GM10248 (cell line): ENCODE results near the gene ATR.
"Not testable (repeated sequence)": the region's sequence is repeated elsewhere in the genome, so short reads cannot be mapped to it uniquely, and the experiment has no call there.

Source experiments
- CTCF ChIA-PET: fragments of 300-600 bp; sonication (Branson Sonifier 250); formaldehyde crosslinking; extraction: SDS; loops from one replicate; lab custom pipeline; 2021; ENCODE audit warnings: antibody characterized with exemption; lab: Yijun Ruan, JAX
- POLR2A ChIA-PET: fragments of 350-650 bp; sonication (Branson Sonifier 250); formaldehyde crosslinking; extraction: SDS; loops from one replicate; lab custom pipeline; 2020; ENCODE audit warnings: antibody characterized with exemption; lab: Yijun Ruan, JAX
- DNase-seq: peaks from one replicate; pipeline ENCODE4 v3.0.0; 2012; ENCODE audit errors: extremely low spot score
- CTCF ChIP-seq: IDR thresholded peaks from 2 replicates; pipeline ENCODE4 v1.5.1; 2012; ENCODE audit warnings: mild to moderate bottlenecking, low read depth; ENCODE audit errors: extremely low read depth, missing control alignments, control extremely low read depth

Gene ATR

DNA sequence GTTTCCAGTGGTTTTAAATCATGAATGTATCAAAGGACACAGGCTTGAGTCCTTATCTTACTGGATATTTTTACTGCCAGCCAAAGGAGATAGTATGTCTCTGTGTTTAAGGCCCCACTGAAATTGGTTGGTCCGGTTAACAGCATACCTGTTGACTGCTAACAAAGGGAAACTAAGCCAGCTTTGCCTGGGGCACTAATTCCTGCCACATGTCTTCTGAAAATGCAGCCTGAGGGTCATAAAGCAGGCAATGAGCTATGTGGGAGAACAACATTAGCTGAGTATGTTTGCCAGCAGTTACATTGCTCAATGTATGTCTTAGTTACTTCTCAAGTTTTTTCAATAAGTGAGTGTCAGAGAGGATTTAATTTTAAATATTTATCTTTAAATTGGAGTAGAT is 30.1 kb upstream of the ATR start:
- no peak for TF ChIP-seq CTCF
- ChIA-PET POLR2A (no interaction called here), CTCF (interaction anchor here (0.9 to 1.7 kb wide), 4 partner anchors 10 to 21 kb away, joined by 3 to 4 read pairs (median 4); no protein-coding TSS in a partner anchor)
- no peak for DNase-seq

DNA sequence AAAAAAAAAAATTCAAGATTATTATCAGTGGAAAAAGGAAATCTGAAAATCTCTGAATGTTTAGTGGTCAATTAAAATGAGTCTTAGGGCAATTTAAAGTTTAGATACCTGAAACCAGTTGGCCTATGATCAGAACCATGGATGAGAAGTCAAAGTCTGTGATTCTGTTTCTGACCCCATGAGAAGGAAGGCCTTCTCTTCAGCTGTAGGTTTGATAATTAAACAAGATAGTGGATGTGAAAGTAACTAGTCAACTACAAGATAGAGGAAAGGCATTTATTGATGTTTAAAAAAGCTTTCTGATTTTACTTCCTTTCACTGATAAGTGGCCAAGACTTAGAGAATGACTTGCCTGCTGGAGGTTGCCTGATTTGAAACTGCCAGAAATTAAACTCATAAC is 26.4 kb upstream of the ATR start:
- CTCF ChIA-PET: no interaction called here
- POLR2A ChIA-PET: no interaction called here
- DNase-seq: no peak
- TF ChIP-seq CTCF: no peak

DNA sequence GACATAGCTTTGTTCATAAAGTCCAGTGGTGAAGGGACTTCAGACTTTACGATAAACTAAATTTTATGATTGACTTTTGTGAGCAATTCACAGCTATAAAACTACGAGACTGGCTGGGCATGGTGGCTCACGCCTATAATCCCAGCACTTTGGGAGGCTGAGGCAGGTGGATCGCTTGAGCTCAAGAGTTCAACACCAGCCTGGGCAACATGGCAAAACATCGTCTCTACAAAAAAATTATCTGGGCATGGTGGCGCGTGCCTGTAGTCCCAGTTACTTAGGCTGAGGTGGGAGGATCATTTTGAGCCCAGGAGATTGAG is 24.8 kb upstream of the ATR start:
- POLR2A ChIA-PET, DNase-seq: not testable (repeated sequence)
- CTCF ChIA-PET: interaction anchor here (1.4 to 1.6 kb wide), 2 partner anchors 10 to 25 kb away, joined by 4 to 6 read pairs; no protein-coding TSS in a partner anchor

DNA sequence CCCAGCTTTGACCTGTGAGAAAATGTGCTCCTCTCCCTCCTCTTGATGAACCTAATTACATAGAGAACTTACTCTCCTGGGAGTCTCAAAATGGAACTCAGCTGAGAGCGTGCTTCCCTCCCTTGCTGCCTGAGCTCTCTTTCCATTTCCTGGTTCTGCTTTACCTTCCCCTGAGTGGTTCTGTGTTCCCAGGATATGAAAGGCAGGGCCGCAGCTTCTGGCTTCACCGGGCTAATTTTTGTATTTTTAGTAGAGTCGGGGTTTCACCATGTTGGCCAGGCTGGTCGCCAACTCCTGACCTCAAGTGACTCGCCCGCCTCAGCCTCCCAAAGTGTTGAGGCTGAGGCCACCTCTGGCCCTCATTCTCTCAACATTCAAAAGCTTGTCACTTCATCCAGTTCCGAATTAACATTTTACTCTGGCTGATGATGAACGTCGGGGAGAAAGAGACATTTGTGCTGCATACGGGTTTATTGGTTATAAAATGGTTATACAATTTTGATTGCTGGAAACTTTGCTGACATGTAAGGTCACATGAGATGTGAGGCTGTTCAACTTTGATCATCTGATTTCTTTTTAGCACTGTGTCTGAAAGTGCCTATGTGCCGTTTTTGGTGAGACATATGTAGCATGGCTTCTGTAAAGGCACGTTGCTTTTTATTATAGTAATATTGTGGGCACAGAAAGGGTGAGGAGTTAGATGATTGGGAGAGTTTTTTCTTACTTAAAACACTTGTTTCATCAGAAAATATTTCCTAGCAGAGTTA is 24.3 kb upstream of the ATR start:
- CTCF ChIA-PET: interaction anchor here (1.0 to 1.6 kb wide), 3 partner anchors 11 to 25 kb away, joined by 3 to 6 read pairs (median 4); no protein-coding TSS in a partner anchor
- DNase-seq: no peak
- TF ChIP-seq CTCF: no peak
- POLR2A ChIA-PET: no interaction called here

GRCh38 chr3:142601713-142602112 is 23.2 kb upstream of the ATR start:
- CTCF ChIA-PET: interaction anchor here (1.0 kb wide), 1 partner anchor 22 kb away, joined by 3 read pairs; no protein-coding TSS in a partner anchor
- DNase-seq: no peak
- no peak for TF ChIP-seq CTCF
- POLR2A ChIA-PET: no interaction called here

- CTCF ChIA-PET: interaction anchor here (0.8 to 3.2 kb wide), 5 partner anchors 10 to 28 kb away, joined by 3 to 11 read pairs (median 4); no protein-coding TSS in a partner anchor
- TF ChIP-seq CTCF: no peak
- POLR2A ChIA-PET: no interaction called here
- no peak for DNase-seq
Observed at GRCh38 chr3:142597906-142598305, 19.4 kb upstream of the ATR start.

- no peak for TF ChIP-seq CTCF
- ChIA-PET POLR2A (no interaction called here), CTCF (interaction anchor here (1.8 kb wide), 1 partner anchor 14 kb away, joined by 8 read pairs; no protein-coding TSS in a partner anchor)
- DNase-seq: no peak
Observed at GRCh38 chr3:142596726-142597088, 18.2 kb upstream of the ATR start.
